ENCODE results near the gene ZNF26. TPM values are rescaled to one million over a fixed set of nuclear protein-coding genes. Genes with fewer than 3 reads are reported as not detected.
A peak's percentile ranks its signal among the peaks of the same experiment; 100 is the strongest.
"Not testable (repeated sequence)": the region's sequence is repeated elsewhere in the genome, so short reads cannot be mapped to it uniquely, and the experiment has no call there.

The ZNF26 gene
- total RNA-seq, 2 experiments from 2014 or later = 15.7 to 22.2 TPM

DNA sequence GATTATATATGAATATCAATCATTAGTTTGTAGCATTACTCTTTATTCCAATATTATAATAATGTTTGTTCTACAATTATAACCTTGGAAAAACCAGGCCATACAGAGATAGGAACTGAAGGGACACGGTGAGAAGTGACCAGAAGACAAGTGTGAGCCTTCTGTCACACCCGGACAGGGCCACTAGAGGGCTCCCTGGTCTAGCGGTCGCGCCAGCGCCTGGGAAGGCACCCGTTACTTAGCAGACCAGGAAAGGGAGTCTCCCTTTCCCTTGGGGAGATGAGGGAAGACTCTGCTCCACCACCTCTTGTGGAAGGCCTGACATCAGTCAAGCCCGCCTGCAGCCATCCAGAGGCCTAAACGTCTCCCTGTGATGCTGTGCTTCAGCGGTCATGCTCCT lies 22.2 kb upstream of the ZNF26 start:
- peak; percentile 20 for DNase-seq (ENCODE audit: low spot score)
- H3K79me2 ChIP-seq (ENCODE audit: insufficient read depth, low read depth, low read length); H3K4me1 ChIP-seq (ENCODE audit: insufficient read depth, low read length, poor library complexity, severe bottlenecking); H3K27ac ChIP-seq (ENCODE audit: low read depth, low read length, poor library complexity, severe bottlenecking); intact Hi-C loops (cut with micrococcal nuclease; ENCODE audit: unreplicated experiment); H3K4me3 ChIP-seq (ENCODE audit: low read depth, low read length, poor library complexity, severe bottlenecking); H3K9me2 ChIP-seq (ENCODE audit: insufficient read depth, low read length); POLR2A ChIA-PET; H3K4me2 ChIP-seq (ENCODE audit: low read length); H3K36me3 ChIP-seq (ENCODE audit: insufficient read depth, low read length); H2AFZ ChIP-seq (ENCODE audit: low read length); H4K20me1 ChIP-seq (ENCODE audit: insufficient read depth, low read length); BruUV-seq (replicated peaks); CTCF ChIA-PET (ENCODE audit: unreplicated experiment); H3K9me3 ChIP-seq (ENCODE audit: low read length): not testable (repeated sequence)
- TF ChIP-seq, protein P1, sequence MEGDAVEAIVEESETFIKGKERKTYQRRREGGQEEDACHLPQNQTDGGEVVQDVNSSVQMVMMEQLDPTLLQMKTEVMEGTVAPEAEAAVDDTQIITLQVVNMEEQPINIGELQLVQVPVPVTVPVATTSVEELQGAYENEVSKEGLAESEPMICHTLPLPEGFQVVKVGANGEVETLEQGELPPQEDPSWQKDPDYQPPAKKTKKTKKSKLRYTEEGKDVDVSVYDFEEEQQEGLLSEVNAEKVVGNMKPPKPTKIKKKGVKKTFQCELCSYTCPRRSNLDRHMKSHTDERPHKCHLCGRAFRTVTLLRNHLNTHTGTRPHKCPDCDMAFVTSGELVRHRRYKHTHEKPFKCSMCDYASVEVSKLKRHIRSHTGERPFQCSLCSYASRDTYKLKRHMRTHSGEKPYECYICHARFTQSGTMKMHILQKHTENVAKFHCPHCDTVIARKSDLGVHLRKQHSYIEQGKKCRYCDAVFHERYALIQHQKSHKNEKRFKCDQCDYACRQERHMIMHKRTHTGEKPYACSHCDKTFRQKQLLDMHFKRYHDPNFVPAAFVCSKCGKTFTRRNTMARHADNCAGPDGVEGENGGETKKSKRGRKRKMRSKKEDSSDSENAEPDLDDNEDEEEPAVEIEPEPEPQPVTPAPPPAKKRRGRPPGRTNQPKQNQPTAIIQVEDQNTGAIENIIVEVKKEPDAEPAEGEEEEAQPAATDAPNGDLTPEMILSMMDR (conservative IDR thresholded peaks at IDR 0.05; ENCODE audit: low read length) = peak; percentile 62

DNA sequence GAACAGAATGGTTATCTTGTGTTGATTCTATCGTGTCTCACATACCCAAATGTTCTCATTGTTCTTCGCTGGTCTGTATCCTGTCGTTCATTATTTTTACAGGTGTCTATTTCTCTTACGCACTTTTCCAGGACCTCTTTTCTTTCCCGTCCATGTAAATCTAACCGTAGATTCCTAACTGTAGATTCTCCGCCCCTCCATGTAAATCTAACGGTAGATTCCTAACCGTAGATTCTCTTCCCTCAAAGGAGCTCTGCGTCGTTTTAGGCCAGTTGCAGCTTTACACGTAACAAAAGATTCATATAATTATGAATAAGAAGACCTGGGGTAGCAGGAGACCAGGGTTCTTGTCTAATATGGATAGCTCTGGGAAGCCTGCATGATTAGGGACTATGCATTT lies 20.4 kb upstream of the ZNF26 start:
- Histone ChIP-seq H3K4me3 (ENCODE audit: low read depth, low read length, poor library complexity, severe bottlenecking) (no peak overlapping the region), H3K79me2 (ENCODE audit: insufficient read depth, low read depth, low read length) (no peaks in the 10 kb centered on the region), H3K36me3 (ENCODE audit: insufficient read depth, low read length) (no peaks in the 10 kb centered on the region), H3K9me3 (ENCODE audit: low read length) (peaks cover 4% of the 10 kb centered on the region; the same call in 1 of the 2 replicates), H3K27ac (ENCODE audit: low read depth, low read length, poor library complexity, severe bottlenecking) (no peak overlapping the region), H3K4me1 (ENCODE audit: insufficient read depth, low read length, poor library complexity, severe bottlenecking) (no peaks in the 10 kb centered on the region), H3K4me2 (ENCODE audit: low read length) (no peak overlapping the region), H3K9me2 (ENCODE audit: insufficient read depth, low read length) (no peaks in the 10 kb centered on the region), H4K20me1 (ENCODE audit: insufficient read depth, low read length) (no peaks in the 10 kb centered on the region), H2AFZ (ENCODE audit: low read length) (no peak overlapping the region)
- DNase-seq (ENCODE audit: low spot score) = no peak
- intact Hi-C loops (cut with micrococcal nuclease; ENCODE audit: unreplicated experiment) = no loop called here
- ChIA-PET CTCF (ENCODE audit: unreplicated experiment) (no interaction called here), POLR2A (interaction anchor here (0.7 kb wide), 1 partner anchor 99 kb away, joined by 4 read pairs; no protein-coding TSS in a partner anchor)
- TF ChIP-seq EZH2phosphoT487 (IDR thresholded peaks at IDR 0.05; ENCODE audit: borderline replicate concordance, low read depth, low read length) = no peak
- TF ChIP-seq, protein P1 (conservative IDR thresholded peaks at IDR 0.05; ENCODE audit: low read length) = no peak
- no TSS peak for BruUV-seq (replicated peaks)

DNA sequence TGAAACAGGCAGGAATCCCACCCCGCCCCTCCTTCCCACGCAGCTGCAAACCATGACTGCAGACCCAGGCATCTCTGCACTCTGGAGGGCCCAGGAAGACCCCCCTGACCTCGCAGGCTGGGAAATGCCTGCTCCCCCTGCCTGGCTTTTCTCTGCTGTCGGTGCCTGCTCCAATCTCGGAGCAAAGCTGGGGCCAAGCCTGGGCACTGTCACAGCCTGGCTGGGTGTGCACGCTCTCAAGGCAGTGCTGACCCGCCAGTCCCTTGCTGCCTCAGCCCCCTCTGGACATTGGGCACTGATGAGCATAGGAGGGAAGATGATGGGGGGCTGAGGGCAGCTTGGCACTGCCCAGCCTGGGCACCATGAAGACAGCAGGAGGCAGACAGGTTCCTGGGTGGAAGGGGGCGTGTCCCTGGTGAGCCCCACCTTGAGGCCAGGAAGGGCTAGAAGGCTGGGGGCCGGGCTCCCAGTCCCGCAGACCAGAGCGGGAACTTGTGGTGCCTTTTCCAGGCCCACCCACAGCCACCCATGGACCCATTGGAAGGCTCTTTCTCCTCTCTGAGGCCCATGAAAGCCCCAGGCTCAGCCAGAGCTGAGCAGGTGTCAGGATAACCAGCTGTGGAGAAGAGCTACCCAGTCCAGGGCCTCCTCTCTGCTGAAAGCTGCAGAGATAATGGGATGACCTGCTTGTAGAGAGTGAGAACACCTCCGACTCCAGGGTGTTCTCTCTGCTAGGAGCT lies 19.3 kb upstream of the ZNF26 start:
- H3K27ac ChIP-seq (ENCODE audit: low read depth, low read length, poor library complexity, severe bottlenecking) = no peak overlapping the region
- no peaks in the 10 kb centered on the region for H3K79me2 ChIP-seq (ENCODE audit: insufficient read depth, low read depth, low read length)
- H4K20me1 ChIP-seq (ENCODE audit: insufficient read depth, low read length) = no peaks in the 10 kb centered on the region
- no peaks in the 10 kb centered on the region for H3K4me1 ChIP-seq (ENCODE audit: insufficient read depth, low read length, poor library complexity, severe bottlenecking)
- no peak overlapping the region for H2AFZ ChIP-seq (ENCODE audit: low read length)
- TF ChIP-seq, protein P1 (conservative IDR thresholded peaks at IDR 0.05; ENCODE audit: low read length) = no peak
- TF ChIP-seq EZH2phosphoT487 (IDR thresholded peaks at IDR 0.05; ENCODE audit: borderline replicate concordance, low read depth, low read length) = no peak
- no peaks in the 10 kb centered on the region for H3K9me2 ChIP-seq (ENCODE audit: insufficient read depth, low read length)
- peaks cover 4% of the 10 kb centered on the region; the same call in 1 of the 2 replicates for H3K9me3 ChIP-seq (ENCODE audit: low read length)
- H3K36me3 ChIP-seq (ENCODE audit: insufficient read depth, low read length) = no peaks in the 10 kb centered on the region
- BruUV-seq (replicated peaks) = no TSS peak
- no peak overlapping the region for H3K4me3 ChIP-seq (ENCODE audit: low read depth, low read length, poor library complexity, severe bottlenecking)
- H3K4me2 ChIP-seq (ENCODE audit: low read length) = no peak overlapping the region
- ChIA-PET POLR2A (no interaction called here), CTCF (ENCODE audit: unreplicated experiment) (no interaction called here)
- intact Hi-C loops (cut with micrococcal nuclease; ENCODE audit: unreplicated experiment) = no loop called here
- DNase-seq (ENCODE audit: low spot score) = no peak
